Smooth muscle cell of the brain vasculature (primary cell): ENCODE data around the gene NDUFS7.
"Not testable (repeated sequence)": the region's sequence is repeated elsewhere in the genome, so short reads cannot be mapped to it uniquely, and the experiment has no call there.

Experiments
- DNase-seq: peaks from one replicate; pipeline ENCODE4 v3.0.0-alpha.2; 2012; ENCODE audit warnings: low read depth, low spot score

NDUFS7 gene

GRCh38 chr19:1417681-1418495 is 34.2 kb downstream of the NDUFS7 start:
- DNase-seq, result no peak

GRCh38 chr19:1418496-1418775 is 34.7 kb downstream of the NDUFS7 start:
- DNase-seq, result no peak

- no peak for DNase-seq
Observed at GRCh38 chr19:1418951-1419738, 35.4 kb downstream of the NDUFS7 start.

DNA sequence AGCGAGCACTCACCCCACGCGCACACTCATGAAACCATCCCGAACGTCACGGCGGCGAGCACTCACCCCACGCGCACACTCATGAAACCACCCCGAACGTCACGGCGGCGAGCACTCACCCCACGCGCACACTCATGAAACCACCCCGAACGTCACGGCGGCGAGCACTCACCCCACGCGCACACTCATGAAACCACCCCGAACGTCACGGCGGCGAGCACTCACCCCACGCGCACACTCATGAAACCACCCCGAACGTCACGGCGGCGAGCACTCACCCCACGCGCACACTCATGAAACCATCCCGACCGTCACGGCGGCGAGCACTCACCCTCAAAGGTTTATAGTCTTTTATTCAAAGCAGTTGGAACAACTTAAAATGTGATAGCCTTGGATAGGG is 36.4 kb downstream of the NDUFS7 start:
- DNase-seq, result not testable (repeated sequence)

DNA sequence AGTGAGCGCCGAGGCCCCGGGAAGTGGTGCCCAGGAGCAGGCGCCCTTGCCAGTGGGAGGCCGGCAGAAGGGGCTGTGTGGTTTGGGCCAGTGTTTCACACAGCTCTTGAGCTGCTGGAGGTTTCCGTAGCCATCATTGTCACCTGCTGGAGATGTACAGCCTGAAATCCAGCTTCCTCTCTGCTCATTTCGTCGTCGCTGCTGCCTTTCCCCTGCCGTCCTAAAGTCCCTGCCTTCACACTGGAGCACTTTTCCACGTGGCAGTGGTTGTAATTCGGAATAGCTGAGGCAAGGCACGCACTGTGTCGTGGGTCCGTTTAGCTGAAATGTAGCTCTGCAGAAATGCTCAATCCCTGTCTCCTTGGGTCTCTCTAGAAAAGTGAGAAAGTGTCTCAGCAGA is 36.9 kb downstream of the NDUFS7 start:
- DNase-seq, result no peak

DNA sequence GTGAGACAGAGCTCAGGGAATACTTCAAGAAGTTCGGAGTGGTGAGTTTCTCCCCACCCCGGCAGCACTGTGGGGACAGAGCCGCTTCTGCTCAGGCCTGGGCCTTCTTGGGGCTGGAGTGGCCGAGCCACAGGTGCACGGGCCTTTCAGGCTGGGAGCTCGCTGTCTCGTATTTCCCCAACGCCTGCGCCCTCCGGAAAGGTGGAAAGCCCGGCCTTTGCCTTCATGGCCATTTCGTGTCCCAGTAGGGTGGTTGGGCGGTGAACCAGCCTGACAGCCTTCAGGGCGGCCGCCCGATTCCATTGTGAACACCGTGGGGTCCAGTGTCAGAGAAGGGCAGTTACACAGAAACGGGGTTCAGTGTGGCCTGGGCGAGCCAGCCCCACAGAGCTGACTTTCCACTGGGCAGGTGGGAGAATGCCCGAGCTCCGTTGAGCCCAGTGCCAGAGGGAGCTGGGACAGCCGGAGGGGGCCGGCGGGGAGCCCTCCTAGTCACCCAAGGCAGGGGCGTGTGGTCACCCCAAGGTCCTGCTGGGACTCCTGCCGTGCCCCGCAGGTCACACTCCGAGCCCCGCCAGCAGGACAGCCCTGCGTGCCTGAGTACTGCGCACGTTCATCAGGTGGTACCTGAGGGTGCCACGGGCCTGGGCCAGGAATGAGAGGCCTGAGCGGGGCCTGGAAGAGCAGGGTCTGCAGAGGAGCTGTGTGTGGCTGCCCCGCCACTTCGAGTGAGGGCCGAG is 37.7 kb downstream of the NDUFS7 start:
- no peak for DNase-seq

GRCh38 chr19:1421958-1422305 is 38.2 kb downstream of the NDUFS7 start:
- DNase-seq, result no peak

- no peak for DNase-seq
Observed at GRCh38 chr19:1422360-1422759, 38.7 kb downstream of the NDUFS7 start.

DNA sequence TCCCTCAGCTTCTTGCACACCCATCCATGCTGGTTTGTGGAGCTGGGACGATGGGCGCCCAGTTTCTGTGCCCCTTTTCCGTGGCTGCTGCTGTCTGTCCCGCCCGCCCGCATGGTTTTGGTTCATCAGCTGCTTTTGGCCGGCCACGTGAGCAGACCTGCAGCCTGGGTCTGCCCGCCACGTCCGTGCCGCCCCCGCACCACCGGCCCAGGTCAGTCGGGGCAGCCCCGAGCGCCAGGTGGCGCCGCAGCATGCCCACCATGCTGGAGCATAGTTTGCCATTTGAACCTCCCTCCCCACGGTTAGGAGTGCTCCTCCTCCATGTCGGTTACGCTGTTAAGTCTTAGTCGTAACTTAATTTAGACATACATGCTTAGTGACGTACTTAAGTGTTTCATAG is 39.2 kb downstream of the NDUFS7 start:
- no peak for DNase-seq

- no peak for DNase-seq
Observed at GRCh38 chr19:1423436-1424191, 39.9 kb downstream of the NDUFS7 start.

DNA sequence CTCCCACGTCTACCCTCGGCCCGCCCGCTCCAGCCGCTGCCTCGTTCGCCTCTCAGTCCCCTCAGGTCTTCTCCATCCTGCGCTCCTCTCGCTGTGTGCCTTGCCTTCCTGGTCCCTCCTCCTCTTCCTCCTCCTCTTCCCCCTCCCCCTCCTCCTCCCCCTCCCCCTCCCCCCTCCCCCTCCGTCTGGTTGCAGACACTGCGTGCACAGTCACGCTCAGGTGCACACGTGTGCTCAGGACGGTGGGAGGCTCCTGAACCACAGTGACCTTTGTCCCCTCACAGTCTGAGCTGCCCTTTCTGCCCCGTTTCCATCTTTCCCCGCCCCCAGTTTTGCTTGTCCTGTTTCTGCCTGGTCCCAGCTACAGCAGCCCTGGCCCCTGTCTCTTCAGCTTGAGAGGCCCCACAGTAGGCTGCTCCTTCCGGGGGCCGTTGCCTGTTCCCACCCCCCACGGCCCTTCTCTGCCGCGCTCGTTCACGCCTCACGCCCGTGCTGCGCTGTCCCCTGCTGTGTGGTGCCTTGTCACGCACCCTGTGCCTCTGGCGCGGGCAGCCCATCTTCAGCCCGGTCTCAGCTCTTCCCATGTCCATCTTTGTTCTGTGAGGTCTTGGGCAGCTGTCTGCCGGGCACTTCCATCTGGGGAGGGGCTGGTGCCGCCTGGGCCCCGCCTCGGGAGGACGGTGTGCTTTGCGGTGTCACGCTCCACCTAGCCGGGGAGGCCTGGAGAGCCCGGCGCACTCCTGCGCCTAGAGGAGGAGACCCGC is 40.7 kb downstream of the NDUFS7 start:
- DNase-seq, result no peak

- DNase-seq, result no peak
Observed at GRCh38 chr19:1425102-1425837, 41.6 kb downstream of the NDUFS7 start.

GRCh38 chr19:1425902-1426301 is 42.2 kb downstream of the NDUFS7 start:
- DNase-seq, result no peak

- no peak for DNase-seq
Observed at GRCh38 chr19:1426736-1427135, 43.0 kb downstream of the NDUFS7 start.

DNA sequence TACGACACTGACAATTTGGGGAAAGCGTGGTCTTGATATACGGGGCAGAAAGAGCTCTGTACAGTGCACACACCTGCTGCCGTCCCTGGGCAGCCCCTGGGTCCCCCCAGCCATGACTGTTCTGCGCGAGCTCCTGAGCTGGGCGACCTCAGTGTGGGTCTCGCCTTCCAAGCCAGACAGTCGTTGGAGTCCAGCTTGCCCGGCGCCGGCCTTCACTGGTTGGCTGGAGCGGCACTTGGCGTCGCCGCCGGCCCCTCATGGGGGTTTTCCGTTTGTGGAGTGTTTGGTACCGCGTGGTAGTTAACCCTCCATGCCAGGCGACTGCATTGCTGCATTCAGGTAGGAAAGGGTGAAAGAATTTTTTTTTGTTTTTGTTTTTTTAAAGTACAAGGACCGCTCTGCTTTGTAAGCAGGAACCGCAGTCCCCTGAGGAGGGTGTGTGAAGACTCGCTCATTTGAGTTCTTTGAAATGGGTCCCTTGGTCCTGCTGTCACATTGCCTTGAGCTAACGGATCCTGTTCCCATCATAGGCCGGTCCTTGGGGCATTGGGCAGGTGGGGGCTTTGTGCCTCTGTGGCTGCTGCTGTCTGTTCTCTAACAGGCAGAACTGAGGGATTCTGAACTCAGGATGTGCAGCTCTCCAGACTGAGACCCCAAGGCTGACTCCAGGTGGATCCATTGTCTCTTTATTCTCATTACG is 43.7 kb downstream of the NDUFS7 start:
- no peak for DNase-seq

DNA sequence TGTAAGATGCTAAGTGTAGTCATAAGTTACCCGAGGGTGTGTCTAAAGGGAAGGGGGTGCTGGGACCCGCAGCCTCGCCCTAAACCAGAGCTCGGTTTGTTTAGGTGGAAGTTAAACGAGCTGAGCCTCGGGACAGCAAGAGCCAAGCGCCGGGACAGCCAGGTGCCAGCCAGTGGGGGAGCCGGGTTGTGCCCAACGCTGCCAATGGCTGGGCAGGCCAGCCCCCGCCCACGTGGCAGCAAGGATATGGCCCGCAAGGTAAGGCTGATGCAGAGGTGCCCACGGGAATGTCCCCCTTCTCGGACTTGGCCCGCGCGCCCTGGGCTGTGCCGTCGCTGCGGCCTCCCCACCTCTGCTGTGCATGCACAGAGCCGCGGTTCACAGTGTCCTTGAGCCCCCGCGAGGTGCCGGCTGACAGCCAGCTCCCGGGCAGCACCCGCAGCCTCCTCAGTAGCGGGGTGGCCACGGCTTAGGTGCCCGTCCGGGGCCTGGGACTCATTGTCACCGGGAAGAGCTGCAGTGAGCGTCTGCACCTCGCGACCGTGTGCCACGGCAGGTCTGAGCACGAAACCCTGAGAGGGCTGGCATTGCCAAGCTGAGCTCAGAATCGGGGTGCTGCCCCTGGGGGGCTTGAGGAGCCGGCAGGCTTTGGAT is 45.2 kb downstream of the NDUFS7 start:
- DNase-seq, result no peak

GRCh38 chr19:1429750-1430149 is 46.0 kb downstream of the NDUFS7 start:
- DNase-seq, result no peak

DNA sequence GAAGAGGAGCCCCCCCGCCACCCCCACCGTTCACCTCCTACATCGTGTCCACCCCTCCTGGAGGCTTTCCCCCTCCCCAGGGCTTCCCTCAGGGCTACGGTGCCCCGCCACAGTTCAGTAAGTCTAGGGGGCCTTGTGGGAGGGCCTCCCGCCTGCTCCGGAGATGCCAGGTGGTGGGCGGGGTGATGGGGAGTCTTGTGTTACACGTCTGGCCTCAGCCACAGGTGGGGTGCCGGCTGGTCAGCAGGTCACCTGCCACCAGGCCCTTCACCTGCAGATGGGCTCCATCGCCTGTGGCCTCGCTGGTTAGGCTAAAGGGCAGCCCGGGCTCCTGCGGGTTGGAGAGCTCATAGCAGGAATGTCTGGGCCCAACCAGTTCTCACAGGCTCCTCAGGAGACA is 46.5 kb downstream of the NDUFS7 start:
- no peak for DNase-seq

- no peak for DNase-seq
Observed at GRCh38 chr19:1431759-1432506, 48.2 kb downstream of the NDUFS7 start.
